GM21360 (cell line): Measurements from ENCODE around the gene OOSP3.

Experiments
- ATAC-seq: cut with Tn5 transposase; IDR thresholded peaks from one replicate; pipeline ENCODE4 v1.9.1; 2021; ENCODE audit warnings: mild to moderate bottlenecking, moderate library complexity; ENCODE audit not compliant: unreplicated experiment

OOSP3 gene

DNA sequence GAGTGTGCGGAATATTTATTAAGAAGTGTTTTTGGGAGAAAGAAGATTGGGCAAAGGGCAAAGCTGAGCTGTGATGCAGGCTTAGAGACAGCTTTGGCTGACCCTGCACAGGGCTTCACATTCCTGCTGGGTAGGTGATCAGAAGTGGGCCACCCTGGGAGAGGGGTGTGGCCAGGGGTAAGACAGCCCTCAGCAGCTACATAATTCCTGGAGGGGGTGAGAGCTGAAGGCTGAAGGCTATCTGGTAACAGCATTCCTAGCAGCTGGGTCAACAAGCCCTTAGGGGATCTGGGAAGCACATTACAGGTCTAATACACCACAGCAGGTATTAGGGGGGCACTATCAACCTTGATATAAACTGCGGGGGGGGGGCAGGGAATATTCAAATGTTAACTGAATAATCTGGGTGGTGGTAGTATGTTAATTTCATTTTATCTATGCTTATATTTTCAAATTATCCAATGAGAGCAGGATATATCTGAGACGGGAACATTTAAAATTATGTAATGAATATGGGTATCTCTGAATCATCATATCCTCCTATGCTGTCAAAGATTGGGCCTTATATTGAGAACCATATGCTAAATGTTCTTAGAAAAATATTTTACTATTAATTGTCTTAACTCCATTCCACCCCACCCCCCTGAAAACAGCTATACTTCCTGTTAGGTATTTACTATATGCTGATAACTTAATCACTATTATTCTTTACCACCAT is 65.6 kb downstream of the OOSP3 start:
- no peak for ATAC-seq

DNA sequence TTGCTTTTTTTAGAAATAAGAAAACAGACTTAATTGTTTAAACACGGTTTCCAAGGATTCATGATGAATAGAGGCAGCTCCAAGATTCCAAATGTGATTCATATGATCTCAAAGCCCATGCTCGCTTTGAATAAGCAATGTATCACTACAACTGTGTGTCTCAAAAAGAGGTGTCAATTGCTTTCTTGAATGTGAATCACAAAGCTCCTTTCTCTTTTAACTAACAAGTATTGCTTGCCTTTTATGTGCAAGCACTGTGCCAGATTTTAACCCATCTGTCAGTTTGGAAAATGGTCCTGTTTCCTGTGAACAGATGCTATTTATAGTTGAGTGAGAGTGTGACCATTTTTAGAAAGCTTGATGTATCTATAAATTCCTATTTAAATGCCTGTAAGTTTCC is 66.1 kb downstream of the OOSP3 start:
- ATAC-seq = no peak
